Gastroesophageal sphincter (tissue), 4 donors: ENCODE measurements around the gene HOXA11. TPM values are rescaled to one million over a fixed set of nuclear protein-coding genes. Genes with fewer than 3 reads are reported as not detected.
A peak's percentile ranks its signal among the peaks of the same experiment; 100 is the strongest.

Source experiments
- ATAC-seq: fragments of 150-250 bp; one replicate; pipeline ENCODE4 v1.9.1; 2016; ENCODE audit warnings: mild to moderate bottlenecking, moderate library complexity
- H3K27ac ChIP-seq, 4 donors: fragments of 200-600 bp; sonication (generic) in 3 of 4; 1 replicate in 3 of 4; 2 replicates in 1 of 4; pipeline ENCODE4 v1.5.1; 2016 to 2019
- H3K27me3 ChIP-seq: fragments of 200-600 bp; sonication (generic); one replicate; pipeline ENCODE4 v1.5.1; 2019
- H3K36me3 ChIP-seq, 2 donors: fragments of 200-600 bp; sonication (generic); one replicate each; pipeline ENCODE4 v1.5.1; 2019; ENCODE audit warnings: control low read depth in 1 of 2
- H3K4me1 ChIP-seq, 3 donors: fragments of 200-600 bp; sonication (generic); 1 replicate in 2 of 3; 2 replicates in 1 of 3; pipeline ENCODE4 v1.5.1; 2016 to 2019; ENCODE audit warnings: control low read depth in 2 of 3
- H3K4me3 ChIP-seq, 2 donors: fragments of 200-600 bp; sonication (generic); one replicate each; pipeline ENCODE4 v1.5.1; 2019; ENCODE audit warnings: mild to moderate bottlenecking in 1 of 2, moderate library complexity in 1 of 2
- H3K9me3 ChIP-seq, 3 donors: fragments of 200-600 bp; sonication (generic); one replicate each; pipeline ENCODE4 v1.5.1; 2017 to 2019; ENCODE audit warnings: control low read depth in 2 of 3
- EP300 ChIP-seq: sonication (generic); formaldehyde crosslinking; IDR thresholded peaks from one replicate; pipeline ENCODE4 v1.6.1; 2017; ENCODE audit warnings: antibody characterized with exemption, mild to moderate bottlenecking
- POLR2A ChIP-seq, 2 donors: fragments of 450-650 bp; IDR thresholded peaks; one replicate each; pipeline ENCODE4 v1.6.1; 2017; ENCODE audit warnings: antibody characterized with exemption in 2 of 2, mild to moderate bottlenecking in 2 of 2, moderate library complexity in 1 of 2
- POLR2AphosphoS5 ChIP-seq: sonication (generic); formaldehyde crosslinking; IDR thresholded peaks from one replicate; pipeline ENCODE4 v1.6.1; 2017; ENCODE audit warnings: antibody characterized with exemption
- WGBS, 2 donors: methylation state at CpG; one replicate each; pipeline ENCODE4 v1.1.5; 2018; ENCODE audit warnings: low coverage in 1 of 2; 5-methylcytosine and 5-hydroxymethylcytosine counted together
- total RNA-seq, 4 donors: library from RNA; depleted of rRNA; stranded (reverse); fragments of >200 nt; gene quantifications; one replicate each; pipeline ENCODE4 v1.1.0, GENCODE V29; 2016
- TF ChIP-seq, protein P1 (sequence below), 4 experiments: fragments of 200-600 bp in 2 of 4; fragments of 450-650 bp in 2 of 4; sonication (generic) in 1 of 4; IDR thresholded peaks; one replicate each; pipeline ENCODE4 v1.5.1; 2017 to 2019; ENCODE audit warnings: antibody characterized with exemption in 4 of 4, mild to moderate bottlenecking in 2 of 4, moderate library complexity in 2 of 4

HOXA11 gene
- total RNA-seq, 4 donors from 2014 or later = 0.12 TPM; not detected in 3

GRCh38 chr7:27150568-27151340 lies 34.3 kb downstream of the HOXA11 start:
- 0 to 5% methylated on average over 3 to 11 of the region's 58 CpGs for WGBS, 2 donors
- peak overlapping the region; percentile 2 to 47 for H3K4me3 ChIP-seq
- ATAC-seq = peak; percentile 70
- H3K27me3 ChIP-seq = peaks cover 73% of the 10 kb centered on the region
- TF ChIP-seq EP300 (no peak), POLR2A (IDR thresholded peaks at IDR 0.05) (no peak), POLR2AphosphoS5 (peak; percentile 90)
- TF ChIP-seq, protein P1, sequence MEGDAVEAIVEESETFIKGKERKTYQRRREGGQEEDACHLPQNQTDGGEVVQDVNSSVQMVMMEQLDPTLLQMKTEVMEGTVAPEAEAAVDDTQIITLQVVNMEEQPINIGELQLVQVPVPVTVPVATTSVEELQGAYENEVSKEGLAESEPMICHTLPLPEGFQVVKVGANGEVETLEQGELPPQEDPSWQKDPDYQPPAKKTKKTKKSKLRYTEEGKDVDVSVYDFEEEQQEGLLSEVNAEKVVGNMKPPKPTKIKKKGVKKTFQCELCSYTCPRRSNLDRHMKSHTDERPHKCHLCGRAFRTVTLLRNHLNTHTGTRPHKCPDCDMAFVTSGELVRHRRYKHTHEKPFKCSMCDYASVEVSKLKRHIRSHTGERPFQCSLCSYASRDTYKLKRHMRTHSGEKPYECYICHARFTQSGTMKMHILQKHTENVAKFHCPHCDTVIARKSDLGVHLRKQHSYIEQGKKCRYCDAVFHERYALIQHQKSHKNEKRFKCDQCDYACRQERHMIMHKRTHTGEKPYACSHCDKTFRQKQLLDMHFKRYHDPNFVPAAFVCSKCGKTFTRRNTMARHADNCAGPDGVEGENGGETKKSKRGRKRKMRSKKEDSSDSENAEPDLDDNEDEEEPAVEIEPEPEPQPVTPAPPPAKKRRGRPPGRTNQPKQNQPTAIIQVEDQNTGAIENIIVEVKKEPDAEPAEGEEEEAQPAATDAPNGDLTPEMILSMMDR (IDR thresholded peaks at IDR 0.05) = peak in 3 of 4 experiments; percentile 78 to 95 (median 80)
- no peaks in the 10 kb centered on the region for H3K36me3 ChIP-seq
- H3K9me3 ChIP-seq = no peaks in the 10 kb centered on the region
- peaks cover 0 to 55% (median 15%) of the 10 kb centered on the region in 3 donors for H3K4me1 ChIP-seq
- H3K27ac ChIP-seq = peak overlapping the region in 2 of 4 donors; percentile 29 to 65

- no peaks in the 10 kb centered on the region for H3K36me3 ChIP-seq
- H3K4me1 ChIP-seq = peaks cover 0 to 48% (median 15%) of the 10 kb centered on the region in 3 donors
- no peak for ATAC-seq
- TF ChIP-seq, protein P1 (IDR thresholded peaks at IDR 0.05) = no peak
- WGBS, 2 donors = 69 to 84% methylated on average over 4 to 7 of the region's 13 CpGs
- peak overlapping the region in 2 of 4 donors; percentile 29 to 65 for H3K27ac ChIP-seq
- no peaks in the 10 kb centered on the region for H3K9me3 ChIP-seq
- H3K27me3 ChIP-seq = peaks cover 68% of the 10 kb centered on the region
- H3K4me3 ChIP-seq = peak overlapping the region in 1 of 2 donors; percentile 47
Measured at GRCh38 chr7:27149842-27150567, 35.0 kb downstream of the HOXA11 start.

DNA sequence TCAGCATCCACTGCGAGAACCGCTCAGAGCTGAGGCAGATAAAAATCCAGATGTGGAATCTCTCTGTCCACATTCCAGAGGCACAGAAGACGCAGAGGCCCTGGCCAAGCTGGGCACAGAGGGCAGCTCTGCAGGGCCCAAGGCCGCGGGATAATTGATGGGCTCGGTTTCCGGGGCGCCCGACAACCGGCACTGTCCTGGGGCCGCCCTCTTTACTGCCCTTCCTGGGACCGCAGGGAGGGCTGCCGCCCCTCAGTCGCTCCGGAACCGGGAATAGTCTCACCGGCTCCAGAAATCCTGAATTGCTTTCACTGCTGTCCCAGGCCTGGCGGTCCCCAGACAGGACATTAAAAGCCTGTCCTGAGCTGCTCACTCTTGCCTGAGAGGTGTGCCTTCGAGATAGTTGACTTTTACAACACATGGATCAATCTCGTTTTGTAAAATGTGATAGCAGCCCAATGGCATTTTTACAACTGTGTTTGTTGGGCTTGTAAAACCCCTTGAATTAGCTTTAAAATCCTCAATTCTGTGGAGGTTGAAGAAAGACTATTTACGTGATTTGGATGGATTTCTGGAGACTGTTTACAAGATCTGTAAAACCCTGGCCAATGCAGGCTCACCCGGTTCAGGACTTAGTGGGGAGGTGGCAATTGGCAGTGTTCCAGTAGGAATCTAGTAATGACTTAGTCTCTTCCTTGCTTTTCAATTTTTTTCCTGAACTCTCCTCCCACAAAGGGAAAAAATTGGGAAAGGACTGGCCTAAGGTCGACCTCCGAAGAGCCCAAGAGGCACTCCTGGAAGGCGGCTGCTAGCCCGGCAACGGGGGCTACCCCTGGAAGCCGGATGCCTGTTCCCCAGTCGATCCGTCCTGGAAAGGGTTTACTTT lies 36.0 kb downstream of the HOXA11 start:
- Histone ChIP-seq H3K4me1 (peaks cover 0 to 48% (median 11%) of the 10 kb centered on the region in 3 donors), H3K27me3 (peaks cover 62% of the 10 kb centered on the region), H3K4me3 (peak overlapping the region in 1 of 2 donors; percentile 43), H3K27ac (peak overlapping the region in 2 of 4 donors; percentile 24 to 99), H3K9me3 (no peaks in the 10 kb centered on the region), H3K36me3 (no peaks in the 10 kb centered on the region)
- ATAC-seq = no peak
- TF ChIP-seq POLR2A (IDR thresholded peaks at IDR 0.05) (no peak), POLR2AphosphoS5 (peak; percentile 22)
- WGBS, 2 donors = 66 to 73% methylated on average over 8 to 19 of the region's 30 CpGs

GRCh38 chr7:27148031-27148755 lies 36.8 kb downstream of the HOXA11 start:
- TF ChIP-seq EP300 (no peak), POLR2AphosphoS5 (no peak), POLR2A (IDR thresholded peaks at IDR 0.05) (no peak)
- TF ChIP-seq, protein P1 (IDR thresholded peaks at IDR 0.05) = no peak
- peak overlapping the region in 3 of 4 donors; percentile 32 to 99 (median 36) for H3K27ac ChIP-seq
- WGBS, 2 donors = 67% methylated on average over 6 of the region's 28 CpGs; no CpG with 5 or more reads in 1 of the 2 donors
- no peak for ATAC-seq
- H3K4me1 ChIP-seq = peaks cover 0 to 52% (median 11%) of the 10 kb centered on the region in 3 donors
- H3K36me3 ChIP-seq = no peaks in the 10 kb centered on the region
- peaks cover 54% of the 10 kb centered on the region for H3K27me3 ChIP-seq
- no peaks in the 10 kb centered on the region for H3K9me3 ChIP-seq
- peak overlapping the region; percentile 2 to 43 for H3K4me3 ChIP-seq
